ENCODE results near the gene GJC2.

GRCh38 chr1:228175316-228176023, 25.7 kb downstream of the GJC2 start:
- TF ChIP-seq CTCF (IDR thresholded peaks at IDR 0.05): no peak
- no peak for TF ChIP-seq NRF1 (IDR thresholded peaks at IDR 0.05; ENCODE audit: low read depth, low read length)
- no peak for TF ChIP-seq PBX3 (IDR thresholded peaks at IDR 0.05)
- TF ChIP-seq RAD21 (IDR thresholded peaks at IDR 0.05; ENCODE audit: low read length): no peak
- TF ChIP-seq TAF1 (IDR thresholded peaks at IDR 0.05; ENCODE audit: borderline replicate concordance, low read depth, low read length): no peak
- no peak for TF ChIP-seq FOXJ3 (CRISPR knock-in tag; IDR thresholded peaks at IDR 0.05)
- no peak for TF ChIP-seq POLR2AphosphoS5 (IDR thresholded peaks at IDR 0.05; ENCODE audit: low read depth, low read length)
- no peak for TF ChIP-seq SMC3 (IDR thresholded peaks at IDR 0.05; ENCODE audit: low read depth, low read length)
- TF ChIP-seq JUND (IDR thresholded peaks at IDR 0.05): no peak
- no peak for TF ChIP-seq SIN3A (IDR thresholded peaks at IDR 0.05; ENCODE audit: borderline replicate concordance, low read depth, low read length)
- TF ChIP-seq FOSL2 (IDR thresholded peaks at IDR 0.05; ENCODE audit: borderline replicate concordance, low read depth): no peak
